ENCODE results near the gene SLC9A8.
A peak's percentile ranks its signal among the peaks of the same experiment; 100 is the strongest.

Gene SLC9A8

GRCh38 chr20:49787371-49788357 lies 25.0 kb upstream of the SLC9A8 start:
- Histone ChIP-seq H3K27ac (ENCODE audit: poor library complexity, severe bottlenecking) (no peak overlapping the region), H3K4me3 (ENCODE audit: severe bottlenecking) (no peak overlapping the region), H3K9me3 (ENCODE audit: severe bottlenecking) (no peaks in the 10 kb centered on the region), H3K27me3 (ENCODE audit: insufficient read depth, poor library complexity, severe bottlenecking) (no peaks in the 10 kb centered on the region), H3K36me3 (ENCODE audit: low read depth) (no peaks in the 10 kb centered on the region), H3K4me1 (ENCODE audit: insufficient read depth, poor library complexity, severe bottlenecking) (no peaks in the 10 kb centered on the region)
- ATAC-seq (ENCODE audit: low read depth) (no peak), DNase-seq (ENCODE audit: low spot score) (no peak)
- no peak for TF ChIP-seq CTCF (IDR thresholded peaks at IDR 0.05; ENCODE audit: poor library complexity, severe bottlenecking)

- Histone ChIP-seq H3K4me1 (ENCODE audit: insufficient read depth, poor library complexity, severe bottlenecking) (no peaks in the 10 kb centered on the region), H3K27ac (ENCODE audit: poor library complexity, severe bottlenecking) (no peak overlapping the region), H3K4me3 (ENCODE audit: severe bottlenecking) (no peak overlapping the region), H3K27me3 (ENCODE audit: insufficient read depth, poor library complexity, severe bottlenecking) (no peaks in the 10 kb centered on the region), H3K9me3 (ENCODE audit: severe bottlenecking) (no peaks in the 10 kb centered on the region), H3K36me3 (ENCODE audit: low read depth) (no peaks in the 10 kb centered on the region)
- DNase-seq (ENCODE audit: low spot score) (no peak), ATAC-seq (ENCODE audit: low read depth) (peak; percentile 30)
- no peak for TF ChIP-seq CTCF (IDR thresholded peaks at IDR 0.05; ENCODE audit: poor library complexity, severe bottlenecking)
Measured at GRCh38 chr20:49790077-49790798, 22.4 kb upstream of the SLC9A8 start.

GRCh38 chr20:49791165-49791564 lies 21.5 kb upstream of the SLC9A8 start:
- Histone ChIP-seq H3K4me1 (ENCODE audit: insufficient read depth, poor library complexity, severe bottlenecking) (no peaks in the 10 kb centered on the region), H3K4me3 (ENCODE audit: severe bottlenecking) (no peak overlapping the region), H3K27me3 (ENCODE audit: insufficient read depth, poor library complexity, severe bottlenecking) (no peaks in the 10 kb centered on the region), H3K9me3 (ENCODE audit: severe bottlenecking) (no peaks in the 10 kb centered on the region), H3K27ac (ENCODE audit: poor library complexity, severe bottlenecking) (no peak overlapping the region), H3K36me3 (ENCODE audit: low read depth) (no peaks in the 10 kb centered on the region)
- no peak for TF ChIP-seq CTCF (IDR thresholded peaks at IDR 0.05; ENCODE audit: poor library complexity, severe bottlenecking)
- no peak for DNase-seq (ENCODE audit: low spot score)
- ATAC-seq (ENCODE audit: low read depth) = no peak

- Histone ChIP-seq H3K9me3 (ENCODE audit: severe bottlenecking) (no peaks in the 10 kb centered on the region), H3K4me1 (ENCODE audit: insufficient read depth, poor library complexity, severe bottlenecking) (no peaks in the 10 kb centered on the region), H3K4me3 (ENCODE audit: severe bottlenecking) (no peak overlapping the region), H3K36me3 (ENCODE audit: low read depth) (no peaks in the 10 kb centered on the region), H3K27me3 (ENCODE audit: insufficient read depth, poor library complexity, severe bottlenecking) (no peaks in the 10 kb centered on the region), H3K27ac (ENCODE audit: poor library complexity, severe bottlenecking) (no peak overlapping the region)
- TF ChIP-seq CTCF (IDR thresholded peaks at IDR 0.05; ENCODE audit: poor library complexity, severe bottlenecking) = no peak
- DNase-seq (ENCODE audit: low spot score) (no peak), ATAC-seq (ENCODE audit: low read depth) (no peak)
Measured at GRCh38 chr20:49792006-49792405, 20.6 kb upstream of the SLC9A8 start.

Data from RWPE2 (cell line).